Prostate gland (tissue), 2 donors: ENCODE results near the gene MET. TPM values are rescaled to one million over a fixed set of nuclear protein-coding genes. Genes with fewer than 3 reads are reported as not detected.

Experiments used
- DNase-seq: peaks from one replicate; pipeline ENCODE4 v3.0.0-alpha.2; 2019; ENCODE audit warnings: low spot score
- H3K27ac ChIP-seq, 2 donors: fragments of 200-600 bp; sonication (generic); 2 replicates each; pipeline ENCODE4 v1.5.1; 2017 to 2019
- H3K27me3 ChIP-seq: fragments of 200-600 bp; sonication (generic); replicated peaks from 2 replicates; pipeline ENCODE4 v1.5.1; 2019; ENCODE audit not compliant: insufficient read depth
- H3K36me3 ChIP-seq, 2 donors: fragments of 200-600 bp; sonication (generic); 1 replicate in 1 of 2; 2 replicates in 1 of 2; pipeline versions ENCODE4 v1.5.1 to v1.8.1; 2017 to 2019
- H3K4me1 ChIP-seq: fragments of 200-600 bp; sonication (generic); replicated peaks from 2 replicates; pipeline ENCODE4 v1.5.1; 2019
- H3K4me3 ChIP-seq, 2 donors: fragments of 200-600 bp; sonication (generic); 2 replicates each; pipeline ENCODE4 v1.5.1; 2017 to 2019
- H3K9me3 ChIP-seq: fragments of 200-600 bp; sonication (generic); 2 replicates; pipeline ENCODE4 v1.5.1; 2017
- CTCF ChIP-seq, 4 experiments: fragments of 200-600 bp in 2 of 4; fragments of 450-650 bp in 2 of 4; sonication (generic) in 2 of 4; IDR thresholded peaks; 1 replicate in 3 of 4; 2 replicates in 1 of 4; pipeline ENCODE4 v1.5.1; 2016 to 2019; ENCODE audit warnings: antibody characterized with exemption in 4 of 4, mild to moderate bottlenecking in 2 of 4, moderate library complexity in 2 of 4
- POLR2A ChIP-seq: fragments of 450-650 bp; IDR thresholded peaks from one replicate; pipeline ENCODE4 v1.6.1; 2016; ENCODE audit warnings: antibody characterized with exemption, mild to moderate bottlenecking
- POLR2AphosphoS5 ChIP-seq: sonication (generic); formaldehyde crosslinking; IDR thresholded peaks from one replicate; pipeline ENCODE4 v1.6.1; 2017; ENCODE audit warnings: antibody characterized with exemption
- WGBS: methylation state at CpG from one replicate; pipeline ENCODE4 v1.1.5; 2018; 5-methylcytosine and 5-hydroxymethylcytosine counted together
- intact Hi-C: fragments of 100-400 bp; cut with DNase I; formaldehyde crosslinking; loops from one replicate; pipeline ENCODE4 v1.14.2; 2022
- total RNA-seq, 2 donors: library from RNA; depleted of rRNA; stranded (reverse); fragments of >200 nt; gene quantifications; one replicate each; pipeline ENCODE4 v1.1.0, GENCODE V29; 2016

MET gene
- total RNA-seq, 2 donors from 2014 or later, result 14.2 to 17.0 TPM

- intact Hi-C loops, result loop anchor here (5.0 kb wide), 1 partner anchor 133 kb away; no protein-coding TSS in a partner anchor
Observed at GRCh38 chr7:116674508-116675173, 2.6 kb downstream of the MET start.

GRCh38 chr7:116675812-116676355, 3.9 kb downstream of the MET start:
- intact Hi-C loops, result no loop called here

More at GRCh38 chr7:116674508-116675173, 2.6 kb downstream of the MET start:
- 92% methylated on average over 7 of the region's 7 CpGs for WGBS
- no peak overlapping the region for H3K27ac ChIP-seq
- no peaks in the 10 kb centered on the region for H3K36me3 ChIP-seq
- H3K4me3 ChIP-seq, result no peak overlapping the region
- TF ChIP-seq POLR2AphosphoS5 (no peak), POLR2A (no peak), CTCF (IDR thresholded peaks at IDR 0.05) (no peak)
- H3K9me3 ChIP-seq, result no peaks in the 10 kb centered on the region
- H3K4me1 ChIP-seq, result no peaks in the 10 kb centered on the region
- no peaks in the 10 kb centered on the region for H3K27me3 ChIP-seq
- no peak for DNase-seq

GRCh38 chr7:116678780-116679179, 6.8 kb downstream of the MET start:
- no peak overlapping the region for H3K27ac ChIP-seq
- intact Hi-C loops, result no loop called here
- 89% methylated on average over 1 of the region's 1 CpG for WGBS
- no peaks in the 10 kb centered on the region for H3K27me3 ChIP-seq
- no peaks in the 10 kb centered on the region for H3K9me3 ChIP-seq
- TF ChIP-seq POLR2AphosphoS5 (no peak), POLR2A (no peak), CTCF (IDR thresholded peaks at IDR 0.05) (no peak)
- no peak overlapping the region for H3K4me3 ChIP-seq
- no peak for DNase-seq
- no peaks in the 10 kb centered on the region for H3K36me3 ChIP-seq
- H3K4me1 ChIP-seq, result no peaks in the 10 kb centered on the region

More at GRCh38 chr7:116675812-116676355, 3.9 kb downstream of the MET start:
- Histone ChIP-seq H3K4me1 (no peaks in the 10 kb centered on the region), H3K27me3 (no peaks in the 10 kb centered on the region), H3K27ac (no peak overlapping the region), H3K4me3 (no peak overlapping the region), H3K9me3 (no peaks in the 10 kb centered on the region), H3K36me3 (no peaks in the 10 kb centered on the region)
- no peak for DNase-seq
- TF ChIP-seq POLR2A, result no peak
- TF ChIP-seq POLR2AphosphoS5, result no peak
- TF ChIP-seq CTCF (IDR thresholded peaks at IDR 0.05), result no peak
- WGBS, result 44% methylated on average over 6 of the region's 6 CpGs

GRCh38 chr7:116679500-116679899, 7.5 kb downstream of the MET start:
- intact Hi-C loops, result no loop called here
- DNase-seq, result no peak
- Histone ChIP-seq H3K36me3 (no peaks in the 10 kb centered on the region), H3K4me1 (no peaks in the 10 kb centered on the region), H3K27ac (no peak overlapping the region), H3K27me3 (no peaks in the 10 kb centered on the region), H3K9me3 (no peaks in the 10 kb centered on the region), H3K4me3 (no peak overlapping the region)
- TF ChIP-seq CTCF (IDR thresholded peaks at IDR 0.05) (no peak), POLR2AphosphoS5 (no peak), POLR2A (no peak)
- 69% methylated on average over 4 of the region's 4 CpGs for WGBS

- Histone ChIP-seq H3K27me3 (no peaks in the 10 kb centered on the region), H3K9me3 (no peaks in the 10 kb centered on the region), H3K4me3 (no peak overlapping the region), H3K36me3 (no peaks in the 10 kb centered on the region), H3K27ac (no peak overlapping the region), H3K4me1 (no peaks in the 10 kb centered on the region)
- DNase-seq, result no peak
- intact Hi-C loops, result no loop called here
- 80% methylated on average over 4 of the region's 4 CpGs for WGBS
- no peak for TF ChIP-seq CTCF (IDR thresholded peaks at IDR 0.05)
- TF ChIP-seq POLR2A, result no peak
- no peak for TF ChIP-seq POLR2AphosphoS5
Observed at GRCh38 chr7:116683786-116684185, 11.8 kb downstream of the MET start.
